Liver (tissue), 9 donors: ENCODE measurements around the gene FCGBP. TPM values are rescaled to one million over a fixed set of nuclear protein-coding genes. Genes with fewer than 3 reads are reported as not detected.

Source experiments
- DNase-seq: peaks from one replicate; pipeline ENCODE4 v3.0.0-alpha.2; 2017; ENCODE audit warnings: low spot score
- H3K27ac ChIP-seq, 2 donors: one replicate each; pipeline ENCODE4 v1.7.0; 2013; ENCODE audit warnings: inconsistent platforms in 2 of 2, low read length in 2 of 2, control low read depth in 1 of 2, low read depth in 1 of 2, mild to moderate bottlenecking in 1 of 2
- H3K27me3 ChIP-seq, 4 donors: one replicate each; pipeline versions ENCODE4 v1.6.1 to v1.7.0; 2013; ENCODE audit warnings: low read length in 3 of 4, inconsistent platforms in 1 of 4, mild to moderate bottlenecking in 1 of 4, moderate library complexity in 1 of 4; ENCODE audit not compliant: control insufficient read depth in 4 of 4, insufficient read depth in 4 of 4
- H3K36me3 ChIP-seq, 4 donors: one replicate each; pipeline versions ENCODE4 v1.6.1 to v1.7.0; 2013; ENCODE audit warnings: low read length in 3 of 4, mild to moderate bottlenecking in 3 of 4, low read depth in 1 of 4, moderate library complexity in 1 of 4; ENCODE audit not compliant: control insufficient read depth in 4 of 4, insufficient read depth in 3 of 4
- H3K4me1 ChIP-seq, 4 donors: one replicate each; pipeline versions ENCODE4 v1.6.1 to v1.7.0; 2013; ENCODE audit warnings: low read length in 3 of 4, mild to moderate bottlenecking in 3 of 4, moderate library complexity in 1 of 4; ENCODE audit not compliant: control insufficient read depth in 4 of 4, insufficient read depth in 4 of 4
- H3K4me3 ChIP-seq, 3 donors: one replicate each; pipeline versions ENCODE4 v1.6.1 to v1.7.0; 2013; ENCODE audit warnings: low read length in 3 of 3, control low read depth in 1 of 3, low read depth in 1 of 3, mild to moderate bottlenecking in 1 of 3
- H3K9ac ChIP-seq, 2 donors: one replicate each; pipeline ENCODE4 v1.7.0; 2013; ENCODE audit warnings: low read length in 2 of 2, mild to moderate bottlenecking in 2 of 2, moderate library complexity in 2 of 2, control low read depth in 1 of 2, low read depth in 1 of 2
- H3K9me3 ChIP-seq, 4 donors: one replicate each; pipeline versions ENCODE4 v1.6.1 to v1.7.0; 2013; ENCODE audit warnings: low read length in 3 of 4; ENCODE audit not compliant: control insufficient read depth in 4 of 4
- EGR1 ChIP-seq, 2 donors: IDR thresholded peaks; 2 replicates each; pipeline ENCODE4 v1.6.1; 2016 to 2018; ENCODE audit warnings: antibody characterized with exemption in 2 of 2, low read depth in 2 of 2
- FOXA1 ChIP-seq: IDR thresholded peaks from 2 replicates; pipeline ENCODE4 v1.6.1; 2016; ENCODE audit warnings: antibody characterized with exemption
- FOXA2 ChIP-seq: IDR thresholded peaks from 2 replicates; pipeline ENCODE4 v1.6.1; 2016; ENCODE audit warnings: antibody characterized with exemption
- GABPA ChIP-seq, 2 donors: IDR thresholded peaks in 1 of 2; conservative IDR thresholded peaks in 1 of 2; 2 replicates each; pipeline ENCODE4 v1.6.1; 2016; ENCODE audit warnings: antibody characterized with exemption in 2 of 2, mild to moderate bottlenecking in 1 of 2, moderate library complexity in 1 of 2
- HNF4G ChIP-seq: IDR thresholded peaks from 2 replicates; pipeline ENCODE4 v1.6.1; 2016; ENCODE audit warnings: antibody characterized with exemption
- JUND ChIP-seq, 2 donors: IDR thresholded peaks; 2 replicates each; pipeline ENCODE4 v1.6.1; 2016; ENCODE audit warnings: antibody characterized with exemption in 2 of 2
- NR2F2 ChIP-seq: IDR thresholded peaks from 2 replicates; pipeline ENCODE4 v1.6.1; 2016; ENCODE audit warnings: antibody characterized with exemption
- RAD21 ChIP-seq, 2 donors: IDR thresholded peaks; 2 replicates each; pipeline ENCODE4 v1.6.1; 2016; ENCODE audit warnings: antibody characterized with exemption in 2 of 2, mild to moderate bottlenecking in 2 of 2
- SP1 ChIP-seq: IDR thresholded peaks from 2 replicates; pipeline ENCODE4 v1.6.1; 2018; ENCODE audit warnings: antibody characterized with exemption, mild to moderate bottlenecking
- TAF1 ChIP-seq: conservative IDR thresholded peaks from 2 replicates; pipeline ENCODE4 v1.6.1; 2016; ENCODE audit warnings: antibody characterized with exemption, mild to moderate bottlenecking
- YY1 ChIP-seq: IDR thresholded peaks from 2 replicates; pipeline ENCODE4 v1.6.1; 2016; ENCODE audit warnings: antibody characterized with exemption, mild to moderate bottlenecking
- WGBS: extraction: QIAGEN DNeasy Blood & Tissue Kit; methylation state at CpG from one replicate; pipeline ENCODE4 v1.1.7; 2013; 5-methylcytosine and 5-hydroxymethylcytosine counted together
- polyA plus RNA-seq, 2 donors: library from polyadenylated mRNA; stranded (reverse) in 1 of 2; unstranded in 1 of 2; fragments of 200-250 nt in 1 of 2; fragments of >200 nt in 1 of 2; fragmentation: Nextera tagmentation in 1 of 2; extraction: Ambion mirVana in 1 of 2; gene quantifications; one replicate each; pipeline versions ENCODE4 v1.2.1 to v1.2.3, GENCODE V29; 2013 to 2015
- total RNA-seq, 2 donors: library from RNA; depleted of rRNA; stranded (reverse); fragments of >200 nt; gene quantifications; one replicate each; pipeline ENCODE4 v1.2.3, GENCODE V29; 2014
- TF ChIP-seq, protein P1 (sequence below): IDR thresholded peaks from 2 replicates; pipeline ENCODE4 v1.6.1; 2016; ENCODE audit warnings: antibody characterized with exemption
- TF ChIP-seq, protein P2 (sequence below): IDR thresholded peaks from 2 replicates; pipeline ENCODE4 v1.6.1; 2016; ENCODE audit warnings: antibody characterized with exemption
- TF ChIP-seq, protein P3 (sequence below): IDR thresholded peaks from 2 replicates; pipeline ENCODE4 v1.6.1; 2016; ENCODE audit warnings: antibody characterized with exemption, mild to moderate bottlenecking
- TF ChIP-seq, protein P4 (sequence below): fragments of 150-350 bp; IDR thresholded peaks from 2 replicates; pipeline ENCODE4 v1.5.1; 2017; ENCODE audit warnings: improper control_type of control experiment, low read depth, low read length; ENCODE audit not compliant: missing input control
- donor health status: healthy.
- donor health status: healthy.
- donor health status: healthy.
- donor health status: healthy.
- donor health status: healthy.

FCGBP gene
- total and polyA plus RNA-seq, 4 donors, result 0.08 to 32.9 (median 0.95) TPM

DNA sequence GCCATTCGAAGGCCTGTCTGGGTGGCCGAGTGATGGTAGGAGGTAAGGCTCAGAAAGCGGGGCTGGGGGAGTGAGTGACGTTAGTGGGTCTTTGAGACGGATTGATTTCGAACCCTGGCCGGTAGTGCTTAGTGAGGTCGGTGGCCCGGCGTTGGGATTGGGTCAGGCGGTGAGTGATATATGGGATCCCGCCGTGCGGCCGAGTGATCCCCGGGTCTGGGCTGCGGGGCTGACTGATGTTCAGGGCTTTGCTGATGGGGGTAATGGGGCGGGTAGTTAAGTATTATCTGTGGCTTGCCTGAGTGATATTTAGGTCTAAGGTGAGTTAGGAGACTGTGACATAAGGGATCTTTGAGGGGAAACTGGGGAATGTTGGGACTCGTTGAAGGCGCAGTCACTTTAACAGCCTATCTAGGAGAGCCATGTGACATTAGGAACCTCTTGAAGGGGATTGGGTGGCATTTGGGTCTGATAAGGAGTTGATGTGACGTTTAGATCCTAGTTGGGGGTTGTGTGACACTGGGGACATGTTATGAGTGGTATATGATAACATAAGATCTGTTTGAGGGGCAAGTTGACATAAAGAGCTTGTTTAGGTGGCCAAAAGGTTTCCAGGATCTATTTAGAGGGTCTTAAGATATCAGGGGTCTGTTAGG lies 37.1 kb upstream of the FCGBP start:
- Histone ChIP-seq H3K9ac (peak overlapping the region; percentile 92 to 93), H3K27ac (peak overlapping the region; percentile 68 to 77), H3K27me3 (no peaks in the 10 kb centered on the region), H3K4me1 (peaks cover 4 to 22% (median 11%) of the 10 kb centered on the region in 4 donors), H3K36me3 (peaks cover 5 to 33% (median 18%) of the 10 kb centered on the region in 4 donors), H3K4me3 (peak overlapping the region; percentile 75 to 99 (median 92)), H3K9me3 (no peaks in the 10 kb centered on the region)
- TF ChIP-seq FOXA1 (no peak), SP1 (no peak), HNF4G (no peak), RAD21 (IDR thresholded peaks at IDR 0.05) (no peak), NR2F2 (no peak), GABPA (IDR thresholded peaks at IDR 0.05 in 1 of 2, conservative IDR thresholded peaks at IDR 0.05 in 1 of 2) (no peak), FOXA2 (no peak), YY1 (no peak), EGR1 (IDR thresholded peaks at IDR 0.05; ENCODE audit: low read depth in 2 of 2) (no peak), JUND (IDR thresholded peaks at IDR 0.05) (no peak), TAF1 (no peak)
- TF ChIP-seq, protein P1, sequence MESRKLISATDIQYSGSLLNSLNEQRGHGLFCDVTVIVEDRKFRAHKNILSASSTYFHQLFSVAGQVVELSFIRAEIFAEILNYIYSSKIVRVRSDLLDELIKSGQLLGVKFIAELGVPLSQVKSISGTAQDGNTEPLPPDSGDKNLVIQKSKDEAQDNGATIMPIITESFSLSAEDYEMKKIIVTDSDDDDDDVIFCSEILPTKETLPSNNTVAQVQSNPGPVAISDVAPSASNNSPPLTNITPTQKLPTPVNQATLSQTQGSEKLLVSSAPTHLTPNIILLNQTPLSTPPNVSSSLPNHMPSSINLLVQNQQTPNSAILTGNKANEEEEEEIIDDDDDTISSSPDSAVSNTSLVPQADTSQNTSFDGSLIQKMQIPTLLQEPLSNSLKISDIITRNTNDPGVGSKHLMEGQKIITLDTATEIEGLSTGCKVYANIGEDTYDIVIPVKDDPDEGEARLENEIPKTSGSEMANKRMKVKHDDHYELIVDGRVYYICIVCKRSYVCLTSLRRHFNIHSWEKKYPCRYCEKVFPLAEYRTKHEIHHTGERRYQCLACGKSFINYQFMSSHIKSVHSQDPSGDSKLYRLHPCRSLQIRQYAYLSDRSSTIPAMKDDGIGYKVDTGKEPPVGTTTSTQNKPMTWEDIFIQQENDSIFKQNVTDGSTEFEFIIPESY, result no peak
- TF ChIP-seq, protein P2, sequence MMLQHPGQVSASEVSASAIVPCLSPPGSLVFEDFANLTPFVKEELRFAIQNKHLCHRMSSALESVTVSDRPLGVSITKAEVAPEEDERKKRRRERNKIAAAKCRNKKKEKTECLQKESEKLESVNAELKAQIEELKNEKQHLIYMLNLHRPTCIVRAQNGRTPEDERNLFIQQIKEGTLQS, result no peak
- TF ChIP-seq, protein P3, sequence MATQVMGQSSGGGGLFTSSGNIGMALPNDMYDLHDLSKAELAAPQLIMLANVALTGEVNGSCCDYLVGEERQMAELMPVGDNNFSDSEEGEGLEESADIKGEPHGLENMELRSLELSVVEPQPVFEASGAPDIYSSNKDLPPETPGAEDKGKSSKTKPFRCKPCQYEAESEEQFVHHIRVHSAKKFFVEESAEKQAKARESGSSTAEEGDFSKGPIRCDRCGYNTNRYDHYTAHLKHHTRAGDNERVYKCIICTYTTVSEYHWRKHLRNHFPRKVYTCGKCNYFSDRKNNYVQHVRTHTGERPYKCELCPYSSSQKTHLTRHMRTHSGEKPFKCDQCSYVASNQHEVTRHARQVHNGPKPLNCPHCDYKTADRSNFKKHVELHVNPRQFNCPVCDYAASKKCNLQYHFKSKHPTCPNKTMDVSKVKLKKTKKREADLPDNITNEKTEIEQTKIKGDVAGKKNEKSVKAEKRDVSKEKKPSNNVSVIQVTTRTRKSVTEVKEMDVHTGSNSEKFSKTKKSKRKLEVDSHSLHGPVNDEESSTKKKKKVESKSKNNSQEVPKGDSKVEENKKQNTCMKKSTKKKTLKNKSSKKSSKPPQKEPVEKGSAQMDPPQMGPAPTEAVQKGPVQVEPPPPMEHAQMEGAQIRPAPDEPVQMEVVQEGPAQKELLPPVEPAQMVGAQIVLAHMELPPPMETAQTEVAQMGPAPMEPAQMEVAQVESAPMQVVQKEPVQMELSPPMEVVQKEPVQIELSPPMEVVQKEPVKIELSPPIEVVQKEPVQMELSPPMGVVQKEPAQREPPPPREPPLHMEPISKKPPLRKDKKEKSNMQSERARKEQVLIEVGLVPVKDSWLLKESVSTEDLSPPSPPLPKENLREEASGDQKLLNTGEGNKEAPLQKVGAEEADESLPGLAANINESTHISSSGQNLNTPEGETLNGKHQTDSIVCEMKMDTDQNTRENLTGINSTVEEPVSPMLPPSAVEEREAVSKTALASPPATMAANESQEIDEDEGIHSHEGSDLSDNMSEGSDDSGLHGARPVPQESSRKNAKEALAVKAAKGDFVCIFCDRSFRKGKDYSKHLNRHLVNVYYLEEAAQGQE, result no peak
- TF ChIP-seq, protein P4, sequence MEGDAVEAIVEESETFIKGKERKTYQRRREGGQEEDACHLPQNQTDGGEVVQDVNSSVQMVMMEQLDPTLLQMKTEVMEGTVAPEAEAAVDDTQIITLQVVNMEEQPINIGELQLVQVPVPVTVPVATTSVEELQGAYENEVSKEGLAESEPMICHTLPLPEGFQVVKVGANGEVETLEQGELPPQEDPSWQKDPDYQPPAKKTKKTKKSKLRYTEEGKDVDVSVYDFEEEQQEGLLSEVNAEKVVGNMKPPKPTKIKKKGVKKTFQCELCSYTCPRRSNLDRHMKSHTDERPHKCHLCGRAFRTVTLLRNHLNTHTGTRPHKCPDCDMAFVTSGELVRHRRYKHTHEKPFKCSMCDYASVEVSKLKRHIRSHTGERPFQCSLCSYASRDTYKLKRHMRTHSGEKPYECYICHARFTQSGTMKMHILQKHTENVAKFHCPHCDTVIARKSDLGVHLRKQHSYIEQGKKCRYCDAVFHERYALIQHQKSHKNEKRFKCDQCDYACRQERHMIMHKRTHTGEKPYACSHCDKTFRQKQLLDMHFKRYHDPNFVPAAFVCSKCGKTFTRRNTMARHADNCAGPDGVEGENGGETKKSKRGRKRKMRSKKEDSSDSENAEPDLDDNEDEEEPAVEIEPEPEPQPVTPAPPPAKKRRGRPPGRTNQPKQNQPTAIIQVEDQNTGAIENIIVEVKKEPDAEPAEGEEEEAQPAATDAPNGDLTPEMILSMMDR, result no peak
- WGBS, result 2% methylated on average over 21 of the region's 21 CpGs
- no peak for DNase-seq
